CD4-positive, CD25-positive, alpha-beta regulatory T cell (primary cell): ENCODE data around the gene FZD2. TPM values are rescaled to one million over a fixed set of nuclear protein-coding genes. Genes with fewer than 3 reads are reported as not detected.

Source experiments
- ATAC-seq, 2 donors: fragments of 150-1000 bp; cut with Tn5 transposase; one replicate each; pipeline ENCODE4 v1.10.0; 2021; ENCODE audit warnings: low read depth in 2 of 2, moderate number of reproducible peaks in 2 of 2, moderate library complexity in 1 of 2
- DNase-seq, 3 donors: peaks; one replicate each; pipeline versions ENCODE4 v3.0.0 to v3.0.0-alpha.2; 2012 to 2022; ENCODE audit warnings: mixed read lengths in 1 of 3
- H3K27ac ChIP-seq: one replicate; pipeline ENCODE4 v1.7.0; 2013; ENCODE audit warnings: mild to moderate bottlenecking, low read length; ENCODE audit not compliant: insufficient read depth, poor library complexity, severe bottlenecking
- H3K27me3 ChIP-seq: one replicate; pipeline ENCODE4 v1.7.0; 2013; ENCODE audit warnings: low read length; ENCODE audit not compliant: control insufficient read depth, insufficient read depth
- H3K36me3 ChIP-seq: one replicate; pipeline ENCODE4 v1.7.0; 2013; ENCODE audit warnings: mild to moderate bottlenecking, low read length, moderate library complexity; ENCODE audit not compliant: control insufficient read depth, insufficient read depth
- H3K4me1 ChIP-seq: 2 replicates; pipeline ENCODE4 v1.7.0; 2013; ENCODE audit warnings: mild to moderate bottlenecking, low read length; ENCODE audit not compliant: insufficient read depth, control insufficient read depth, poor library complexity, severe bottlenecking
- H3K4me3 ChIP-seq: one replicate; pipeline ENCODE4 v1.7.0; 2013; ENCODE audit warnings: low read depth, mild to moderate bottlenecking, low read length, moderate library complexity
- H3K9me3 ChIP-seq, 2 experiments: 1 replicate in 1 of 2; 2 replicates in 1 of 2; pipeline ENCODE4 v1.7.0; 2013; ENCODE audit warnings: low read length in 2 of 2, mild to moderate bottlenecking in 1 of 2, moderate library complexity in 1 of 2; ENCODE audit not compliant: control insufficient read depth in 2 of 2
- H3K27ac Mint-ChIP-seq, 3 donors: one replicate each; pipeline ENCODE4 v1.8.0; 2020 to 2022; ENCODE audit warnings: mild to moderate bottlenecking in 3 of 3, mixed read lengths in 3 of 3, moderate library complexity in 2 of 3
- H3K27me3 Mint-ChIP-seq: one replicate; pipeline ENCODE4 v1.8.0; 2022; ENCODE audit warnings: mild to moderate bottlenecking, mixed read lengths
- H3K36me3 Mint-ChIP-seq: one replicate; pipeline ENCODE4 v1.8.0; 2020; ENCODE audit warnings: mixed read lengths
- H3K4me1 Mint-ChIP-seq, 4 donors: one replicate each; pipeline ENCODE4 v1.8.0; 2020 to 2022; ENCODE audit warnings: mixed read lengths in 4 of 4, mild to moderate bottlenecking in 1 of 4
- H3K4me3 Mint-ChIP-seq, 4 donors: one replicate each; pipeline ENCODE4 v1.8.0; 2020 to 2022; ENCODE audit warnings: mild to moderate bottlenecking in 4 of 4, mixed read lengths in 4 of 4, moderate library complexity in 3 of 4
- H3K9me3 Mint-ChIP-seq, 7 donors: one replicate each; pipeline ENCODE4 v1.8.0; 2020 to 2022; ENCODE audit warnings: mixed read lengths in 7 of 7, mild to moderate bottlenecking in 3 of 7, moderate library complexity in 2 of 7
- polyA plus RNA-seq, 4 donors: library from polyadenylated mRNA; unstranded; fragments of 300-500 nt; fragmentation: Illumina TruSeq; gene quantifications; one replicate each; pipeline ENCODE4 v1.2.3, GENCODE V29; 2021
- total RNA-seq: library from RNA; stranded (reverse); gene quantifications from one replicate; pipeline ENCODE4 v1.2.3, GENCODE V29; 2022

The FZD2 gene
- total and polyA plus RNA-seq, 5 donors from 2014 or later = not detected

GRCh38 chr17:44549686-44550085 is 7.6 kb upstream of the FZD2 start:
- H3K36me3 Mint-ChIP-seq = no peaks in the 10 kb centered on the region
- H3K27me3 ChIP-seq = peaks cover 2% of the 10 kb centered on the region
- no peak overlapping the region for H3K4me3 ChIP-seq
- peaks cover 0 to 3% (median 0%) of the 10 kb centered on the region in 7 donors for H3K9me3 Mint-ChIP-seq
- no peaks in the 10 kb centered on the region for H3K36me3 ChIP-seq
- no peak for DNase-seq
- no peaks in the 10 kb centered on the region for H3K4me1 Mint-ChIP-seq
- ATAC-seq = no peak
- H3K27me3 Mint-ChIP-seq = peaks cover 73% of the 10 kb centered on the region
- no peak overlapping the region for H3K27ac Mint-ChIP-seq
- no peaks in the 10 kb centered on the region for H3K4me1 ChIP-seq
- no peak overlapping the region for H3K4me3 Mint-ChIP-seq
- H3K9me3 ChIP-seq = no peaks in the 10 kb centered on the region
- no peak overlapping the region for H3K27ac ChIP-seq

GRCh38 chr17:44552361-44552760 is 4.9 kb upstream of the FZD2 start:
- Mint-ChIP-seq H3K4me1 (peaks cover 5 to 17% (median 11%) of the 10 kb centered on the region in 4 donors), H3K27me3 (peaks cover 87% of the 10 kb centered on the region), H3K9me3 (no peaks in the 10 kb centered on the region), H3K4me3 (peak overlapping the region in 1 of 4 donors; percentile 2), H3K36me3 (no peaks in the 10 kb centered on the region), H3K27ac (no peak overlapping the region)
- H3K4me1 ChIP-seq = peaks cover 16% of the 10 kb centered on the region
- H3K27me3 ChIP-seq = peaks cover 13% of the 10 kb centered on the region
- H3K27ac ChIP-seq = no peak overlapping the region
- H3K36me3 ChIP-seq = no peaks in the 10 kb centered on the region
- H3K4me3 ChIP-seq = no peak overlapping the region
- no peak for ATAC-seq
- no peak for DNase-seq
- no peaks in the 10 kb centered on the region for H3K9me3 ChIP-seq

GRCh38 chr17:44555099-44555498 is 2.2 kb upstream of the FZD2 start:
- Mint-ChIP-seq H3K4me1 (peaks cover 5 to 32% (median 18%) of the 10 kb centered on the region in 4 donors), H3K36me3 (no peaks in the 10 kb centered on the region), H3K9me3 (peaks cover 0 to 1% (median 0%) of the 10 kb centered on the region in 7 donors), H3K27me3 (peaks cover 88% of the 10 kb centered on the region), H3K27ac (no peak overlapping the region), H3K4me3 (peak overlapping the region in 1 of 4 donors; percentile 1)
- DNase-seq (no peak), ATAC-seq (no peak)
- Histone ChIP-seq H3K27ac (no peak overlapping the region), H3K4me3 (no peak overlapping the region), H3K4me1 (peaks cover 25% of the 10 kb centered on the region), H3K9me3 (no peaks in the 10 kb centered on the region), H3K27me3 (peaks cover 13% of the 10 kb centered on the region), H3K36me3 (no peaks in the 10 kb centered on the region)

DNA sequence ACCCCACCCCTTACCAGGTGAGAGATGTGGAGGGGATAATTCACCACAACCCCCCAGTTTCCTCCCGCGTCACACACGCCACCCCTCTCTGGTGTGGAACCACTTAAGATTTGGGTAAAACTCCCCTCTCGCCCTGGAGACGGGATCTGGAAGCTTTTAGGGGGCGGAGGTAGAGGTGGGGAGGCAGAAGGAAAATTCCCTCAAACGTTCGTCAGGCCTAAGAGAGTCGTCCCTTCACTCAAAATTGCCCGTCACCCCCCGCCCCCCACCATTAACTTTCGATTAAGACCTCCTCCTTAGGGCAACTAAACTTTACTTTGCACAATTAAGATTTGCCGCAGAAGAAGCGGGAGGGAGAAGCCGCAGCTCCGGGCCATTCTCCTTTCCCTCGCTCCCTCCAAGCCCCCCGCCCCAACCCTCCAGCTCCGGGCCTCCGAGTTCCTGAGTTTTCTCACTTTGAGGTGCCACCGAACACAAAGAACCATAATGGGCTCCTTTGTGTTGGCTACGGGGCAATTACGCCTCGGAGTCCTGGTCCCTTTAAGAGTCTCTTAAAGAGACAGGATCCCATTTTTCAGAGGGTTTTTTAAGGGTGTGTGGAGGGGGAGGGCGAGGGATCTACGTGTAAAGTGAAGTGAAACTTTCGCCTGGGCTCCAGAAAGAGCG is 985 bp upstream of the FZD2 start:
- Histone ChIP-seq H3K4me1 (peaks cover 25% of the 10 kb centered on the region), H3K27ac (no peak overlapping the region), H3K36me3 (no peaks in the 10 kb centered on the region), H3K9me3 (no peaks in the 10 kb centered on the region), H3K4me3 (peak overlapping the region; percentile 57), H3K27me3 (peaks cover 13% of the 10 kb centered on the region)
- H3K27me3 Mint-ChIP-seq = peaks cover 92% of the 10 kb centered on the region
- H3K4me3 Mint-ChIP-seq = peak overlapping the region; percentile 75 to 94 (median 88)
- no peaks in the 10 kb centered on the region for H3K36me3 Mint-ChIP-seq
- ATAC-seq (peak in 1 of 2 donors; percentile 35), DNase-seq (peak in 1 of 3 donors; percentile 38)
- peaks cover 0 to 2% (median 0%) of the 10 kb centered on the region in 7 donors for H3K9me3 Mint-ChIP-seq
- peaks cover 5 to 32% (median 18%) of the 10 kb centered on the region in 4 donors for H3K4me1 Mint-ChIP-seq
- peak overlapping the region in 1 of 3 donors; percentile 38 for H3K27ac Mint-ChIP-seq

DNA sequence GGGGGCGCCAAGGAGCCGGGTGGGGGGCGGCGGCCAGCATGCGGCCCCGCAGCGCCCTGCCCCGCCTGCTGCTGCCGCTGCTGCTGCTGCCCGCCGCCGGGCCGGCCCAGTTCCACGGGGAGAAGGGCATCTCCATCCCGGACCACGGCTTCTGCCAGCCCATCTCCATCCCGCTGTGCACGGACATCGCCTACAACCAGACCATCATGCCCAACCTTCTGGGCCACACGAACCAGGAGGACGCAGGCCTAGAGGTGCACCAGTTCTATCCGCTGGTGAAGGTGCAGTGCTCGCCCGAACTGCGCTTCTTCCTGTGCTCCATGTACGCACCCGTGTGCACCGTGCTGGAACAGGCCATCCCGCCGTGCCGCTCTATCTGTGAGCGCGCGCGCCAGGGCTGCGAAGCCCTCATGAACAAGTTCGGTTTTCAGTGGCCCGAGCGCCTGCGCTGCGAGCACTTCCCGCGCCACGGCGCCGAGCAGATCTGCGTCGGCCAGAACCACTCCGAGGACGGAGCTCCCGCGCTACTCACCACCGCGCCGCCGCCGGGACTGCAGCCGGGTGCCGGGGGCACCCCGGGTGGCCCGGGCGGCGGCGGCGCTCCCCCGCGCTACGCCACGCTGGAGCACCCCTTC is 484 bp downstream of the FZD2 start:
- Mint-ChIP-seq H3K27ac (no peak overlapping the region), H3K4me3 (peak overlapping the region; percentile 74 to 85 (median 84)), H3K9me3 (peaks cover 0 to 3% (median 0%) of the 10 kb centered on the region in 7 donors), H3K27me3 (peaks cover 89% of the 10 kb centered on the region), H3K4me1 (peaks cover 5 to 32% (median 18%) of the 10 kb centered on the region in 4 donors), H3K36me3 (no peaks in the 10 kb centered on the region)
- Histone ChIP-seq H3K4me1 (peaks cover 25% of the 10 kb centered on the region), H3K9me3 (no peaks in the 10 kb centered on the region), H3K4me3 (no peak overlapping the region), H3K36me3 (no peaks in the 10 kb centered on the region), H3K27ac (no peak overlapping the region), H3K27me3 (peaks cover 16% of the 10 kb centered on the region)
- DNase-seq (peak in 1 of 3 donors; percentile 49), ATAC-seq (peak; percentile 9 to 46)

DNA sequence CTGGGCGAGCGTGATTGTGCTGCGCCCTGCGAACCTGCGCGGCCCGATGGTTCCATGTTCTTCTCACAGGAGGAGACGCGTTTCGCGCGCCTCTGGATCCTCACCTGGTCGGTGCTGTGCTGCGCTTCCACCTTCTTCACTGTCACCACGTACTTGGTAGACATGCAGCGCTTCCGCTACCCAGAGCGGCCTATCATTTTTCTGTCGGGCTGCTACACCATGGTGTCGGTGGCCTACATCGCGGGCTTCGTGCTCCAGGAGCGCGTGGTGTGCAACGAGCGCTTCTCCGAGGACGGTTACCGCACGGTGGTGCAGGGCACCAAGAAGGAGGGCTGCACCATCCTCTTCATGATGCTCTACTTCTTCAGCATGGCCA is 1.0 kb downstream of the FZD2 start:
- Histone ChIP-seq H3K4me3 (no peak overlapping the region), H3K4me1 (peaks cover 25% of the 10 kb centered on the region), H3K36me3 (no peaks in the 10 kb centered on the region), H3K27ac (no peak overlapping the region), H3K9me3 (no peaks in the 10 kb centered on the region), H3K27me3 (peaks cover 16% of the 10 kb centered on the region)
- peak overlapping the region in 2 of 4 donors; percentile 75 to 81 for H3K4me3 Mint-ChIP-seq
- peak in 1 of 3 donors; percentile 3 for DNase-seq
- no peaks in the 10 kb centered on the region for H3K36me3 Mint-ChIP-seq
- H3K9me3 Mint-ChIP-seq = peaks cover 0 to 3% (median 0%) of the 10 kb centered on the region in 7 donors
- no peak for ATAC-seq
- peaks cover 5 to 32% (median 18%) of the 10 kb centered on the region in 4 donors for H3K4me1 Mint-ChIP-seq
- peaks cover 86% of the 10 kb centered on the region for H3K27me3 Mint-ChIP-seq
- no peak overlapping the region for H3K27ac Mint-ChIP-seq

- peaks cover 5 to 32% (median 18%) of the 10 kb centered on the region in 4 donors for H3K4me1 Mint-ChIP-seq
- ATAC-seq = no peak
- Histone ChIP-seq H3K27me3 (peaks cover 16% of the 10 kb centered on the region), H3K9me3 (no peaks in the 10 kb centered on the region), H3K4me1 (peaks cover 25% of the 10 kb centered on the region), H3K4me3 (no peak overlapping the region), H3K36me3 (no peaks in the 10 kb centered on the region), H3K27ac (no peak overlapping the region)
- DNase-seq = no peak
- peaks cover 83% of the 10 kb centered on the region for H3K27me3 Mint-ChIP-seq
- H3K9me3 Mint-ChIP-seq = peaks cover 0 to 3% (median 0%) of the 10 kb centered on the region in 7 donors
- no peaks in the 10 kb centered on the region for H3K36me3 Mint-ChIP-seq
- no peak overlapping the region for H3K27ac Mint-ChIP-seq
- H3K4me3 Mint-ChIP-seq = peak overlapping the region; percentile 44 to 81 (median 72)
Measured at GRCh38 chr17:44558710-44559633, 1.7 kb downstream of the FZD2 start.
